HG03439 (cell line): ENCODE results near the gene ALDOB.

Experiments
- ATAC-seq: cut with Tn5 transposase; IDR thresholded peaks from one replicate; pipeline ENCODE4 v1.9.1; 2021; ENCODE audit warnings: mild to moderate bottlenecking, moderate library complexity; ENCODE audit not compliant: unreplicated experiment

The ALDOB gene

GRCh38 chr9:101427957-101428655 is 7.5 kb downstream of the ALDOB start:
- ATAC-seq, result peak; percentile 68

DNA sequence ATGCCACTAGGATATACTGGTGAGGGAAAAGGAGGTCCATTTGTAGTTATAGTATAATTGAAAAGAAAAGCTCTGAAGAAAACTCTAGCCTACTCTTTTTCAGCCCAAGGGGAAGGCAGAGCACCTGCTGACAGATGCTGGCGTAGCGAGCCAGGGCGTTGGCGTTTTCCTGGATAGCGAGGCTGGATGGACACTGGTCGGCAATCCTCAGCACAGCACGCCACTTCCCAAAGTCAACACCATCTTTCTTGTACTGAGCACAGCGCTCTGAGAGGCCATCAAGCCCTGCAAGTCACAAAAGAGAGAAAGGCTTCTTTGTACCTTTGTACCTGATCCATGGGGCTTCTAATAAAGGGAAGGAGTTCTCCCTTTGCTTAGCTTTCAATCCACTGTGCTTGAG is 8.2 kb downstream of the ALDOB start:
- no peak for ATAC-seq

GRCh38 chr9:101421653-101422065 is 13.9 kb downstream of the ALDOB start:
- no peak for ATAC-seq

DNA sequence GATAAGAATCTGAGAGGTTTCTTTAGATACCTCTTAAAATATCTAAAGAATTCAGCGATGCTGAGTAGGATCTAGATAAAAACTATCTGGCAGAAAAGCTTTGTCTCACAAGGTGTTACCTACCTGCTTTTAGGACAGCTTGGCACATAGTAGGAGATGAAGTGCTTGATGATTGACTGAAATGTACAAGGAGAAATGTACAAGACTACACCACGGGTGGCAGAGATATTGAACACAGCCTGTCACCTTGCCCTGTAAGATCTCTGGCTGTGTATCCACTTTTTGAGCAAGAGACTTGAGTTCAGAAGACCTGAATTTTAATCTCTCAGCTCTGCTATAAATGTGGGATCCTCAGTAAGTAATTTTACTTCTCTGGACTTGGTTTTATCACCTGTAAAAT is 15.7 kb downstream of the ALDOB start:
- no peak for ATAC-seq

DNA sequence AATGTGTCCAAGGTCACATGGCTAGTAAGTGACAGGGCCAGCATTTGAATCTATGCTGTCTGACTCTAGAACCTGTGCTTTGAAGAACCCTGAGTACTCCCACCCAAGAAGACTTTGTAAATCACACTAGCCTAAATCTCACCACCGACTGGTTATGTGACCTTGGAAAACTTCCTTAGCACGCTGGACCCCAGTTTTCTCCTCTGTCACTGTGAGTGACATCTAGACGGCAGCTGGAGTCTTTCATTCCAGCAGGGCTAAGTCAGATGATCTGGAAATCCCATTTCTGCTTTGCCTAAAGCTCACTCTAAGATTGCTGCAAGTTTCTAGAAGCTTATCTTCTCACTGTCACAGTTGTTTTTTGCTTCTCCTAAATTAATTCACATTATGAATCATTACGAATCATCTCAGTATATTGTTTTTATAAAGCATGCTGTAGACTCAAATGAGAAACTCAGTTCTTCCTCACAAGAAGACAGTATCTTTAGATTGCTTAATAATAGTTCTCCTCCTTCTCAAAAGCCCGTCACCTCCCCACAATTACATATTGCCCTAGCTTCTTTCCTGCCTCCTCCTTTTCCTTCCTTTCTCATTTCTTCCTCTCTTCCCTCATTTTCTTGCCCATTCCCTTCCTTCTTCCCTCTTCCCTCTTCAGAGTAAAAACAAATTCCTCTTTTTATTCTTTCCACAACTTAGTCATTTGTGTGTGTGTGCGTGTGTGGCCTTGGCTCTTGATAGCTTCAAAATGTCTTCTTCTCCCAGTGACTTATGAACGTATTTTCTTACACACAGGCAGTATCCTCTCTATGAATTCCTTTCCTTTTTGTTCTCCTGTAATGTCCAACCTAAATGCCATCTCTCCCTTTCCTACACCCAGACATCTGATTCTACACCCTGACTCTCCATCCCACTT is 16.8 kb downstream of the ALDOB start:
- no peak for ATAC-seq

GRCh38 chr9:101417977-101418376 is 17.6 kb downstream of the ALDOB start:
- no peak for ATAC-seq

GRCh38 chr9:101417389-101417788 is 18.2 kb downstream of the ALDOB start:
- ATAC-seq, result no peak

GRCh38 chr9:101415578-101415977 is 20.0 kb downstream of the ALDOB start:
- ATAC-seq, result no peak

- no peak for ATAC-seq
These were observed 20.7 kb downstream of the ALDOB start for GRCh38 chr9:101414839-101415238.

- ATAC-seq, result no peak
These were observed 26.5 kb downstream of the ALDOB start for GRCh38 chr9:101409079-101409477.

- ATAC-seq, result no peak
These were observed 27.0 kb downstream of the ALDOB start for GRCh38 chr9:101408374-101409078.

DNA sequence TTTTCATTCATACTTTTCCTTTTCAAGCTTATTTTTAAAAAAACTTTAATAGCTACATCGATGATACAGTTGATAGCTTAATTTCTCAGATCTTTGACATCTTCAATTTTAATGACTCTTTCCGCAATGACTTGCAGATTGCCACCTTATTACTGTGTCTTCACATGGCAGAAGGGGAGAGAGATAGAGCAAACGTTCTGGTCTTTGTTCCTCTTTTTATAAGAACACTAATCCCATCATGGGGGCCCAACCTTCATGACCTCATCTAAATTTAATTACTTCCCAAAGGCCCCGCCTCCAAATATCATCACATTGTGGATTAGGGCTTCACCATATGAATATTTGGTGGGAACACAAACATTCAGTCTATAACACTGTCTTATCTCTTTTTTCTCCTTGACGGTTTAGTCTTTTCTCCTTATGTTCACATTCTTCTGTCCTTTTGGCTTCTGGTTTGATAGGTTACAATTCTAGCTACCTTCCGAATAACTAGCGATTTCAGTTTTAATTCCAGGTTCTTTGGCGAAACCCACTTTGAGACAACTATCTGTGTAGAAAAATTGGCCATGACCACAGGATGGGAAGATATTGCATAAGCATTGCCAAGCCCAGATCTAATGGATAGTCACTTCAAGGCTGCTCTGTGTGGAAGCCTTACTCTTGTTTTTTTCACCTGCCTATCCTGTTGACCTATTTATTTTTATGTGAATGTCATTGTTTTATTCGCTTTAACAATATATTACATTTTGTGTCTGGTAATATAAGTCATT is 31.9 kb downstream of the ALDOB start:
- no peak for ATAC-seq

DNA sequence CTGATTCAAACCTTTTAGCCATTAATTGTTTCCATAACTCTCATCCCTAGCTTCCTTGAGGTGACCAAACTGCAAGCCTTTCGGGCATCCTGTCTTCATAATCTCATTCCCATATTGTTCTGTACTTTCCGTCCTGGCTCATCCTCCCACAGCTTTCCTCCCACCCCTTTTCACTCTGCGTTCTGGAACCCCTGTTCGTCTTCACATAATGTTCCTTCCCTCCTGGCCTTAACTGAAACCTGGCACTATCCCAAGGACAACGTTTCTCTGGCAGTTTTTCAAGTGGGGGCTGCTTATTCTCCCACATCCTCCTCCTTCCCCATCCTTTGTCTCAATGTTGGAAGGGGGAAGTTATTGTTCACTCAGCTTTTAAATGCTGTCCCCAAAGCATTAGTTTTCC is 35.5 kb downstream of the ALDOB start:
- no peak for ATAC-seq

GRCh38 chr9:101399643-101399970 is 36.0 kb downstream of the ALDOB start:
- no peak for ATAC-seq

DNA sequence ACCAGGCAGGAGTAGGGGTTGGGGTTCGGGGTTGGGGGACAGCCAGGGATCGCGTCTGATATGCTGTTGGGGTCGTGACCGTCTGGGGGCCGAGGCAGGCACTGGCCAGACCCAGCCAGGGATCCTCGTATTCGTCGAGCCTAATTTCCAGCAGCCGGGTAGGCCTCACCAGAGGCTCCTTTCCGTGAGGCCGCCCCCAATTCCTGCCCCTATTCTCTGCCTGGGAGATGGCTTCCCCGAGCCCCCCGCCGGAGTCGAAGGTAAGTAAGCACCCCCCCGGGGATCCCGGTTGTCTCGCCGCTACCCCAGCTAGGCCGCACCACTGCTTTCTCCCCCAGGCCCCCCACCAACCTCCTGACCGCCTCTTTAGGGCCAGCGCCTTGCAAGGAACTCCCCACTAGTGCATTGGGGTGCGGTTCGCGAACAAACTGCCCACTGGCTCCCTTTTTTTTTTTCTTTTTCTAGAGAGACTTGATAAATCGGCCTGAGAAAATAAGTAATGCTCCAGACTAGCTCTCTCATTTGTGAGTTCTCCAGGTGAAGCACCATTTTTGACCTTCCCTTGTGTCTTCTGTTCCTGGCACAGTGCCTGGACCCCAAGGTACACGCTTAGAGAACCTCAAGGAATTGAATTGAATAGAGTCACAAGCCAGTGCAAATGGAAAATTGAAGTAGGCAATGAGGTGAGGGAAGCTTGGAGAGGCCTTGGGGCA is 36.5 kb downstream of the ALDOB start:
- no peak for ATAC-seq

DNA sequence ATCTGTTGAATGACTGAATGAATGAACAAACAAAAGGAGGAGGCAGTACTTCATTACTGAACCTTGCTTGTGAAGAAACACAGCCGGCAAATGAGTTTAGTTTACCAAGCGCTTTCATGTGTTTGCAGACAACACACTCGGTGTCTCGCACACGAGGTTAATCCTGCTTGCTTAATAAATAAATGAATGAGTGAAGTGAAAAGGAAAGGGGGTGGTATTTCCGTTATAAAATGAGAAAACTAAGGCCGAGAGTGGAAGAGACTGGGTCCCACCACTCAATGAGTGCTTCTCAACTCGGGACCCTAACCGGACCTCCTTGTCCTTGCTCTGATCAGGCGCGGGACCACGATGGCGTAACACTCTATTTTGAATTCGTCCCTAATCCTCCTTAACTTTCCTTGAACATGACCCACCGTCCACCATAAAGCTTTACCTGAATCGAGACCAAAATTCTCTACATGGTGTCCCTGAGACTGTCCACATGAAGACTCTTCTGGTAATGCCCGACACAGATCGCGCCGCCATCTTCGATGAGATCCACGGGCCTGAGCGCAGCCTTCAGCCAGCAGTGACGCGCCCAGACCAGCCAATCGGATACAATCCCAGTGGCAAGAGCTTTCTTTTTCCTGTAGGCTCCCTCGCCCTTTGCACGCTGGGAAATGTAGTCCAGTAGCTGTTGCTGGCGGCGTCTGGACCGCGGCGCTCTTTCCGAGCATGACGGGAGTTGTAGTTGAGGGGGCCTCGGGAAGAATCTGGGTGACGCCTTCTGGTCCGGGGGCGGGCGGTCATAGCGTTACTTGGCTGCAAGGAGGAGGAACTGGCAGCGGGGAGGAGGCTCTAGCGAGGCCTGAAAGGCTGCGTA is 37.3 kb downstream of the ALDOB start, which contains the start of the genes MRPL50 and ZNF189:
TSS of gene MRPL50 (minus strand) at position 551 of the 862 bp plus-strand sequence. CDS start at position 525, 26 bp downstream.
TSS of gene ZNF189 (plus strand) at position 784 of the 862 bp plus-strand sequence. CDS start 306 bp downstream, outside the sequence.
- peak; percentile 100 for ATAC-seq

- no peak for ATAC-seq
These were observed 37.9 kb downstream of the ALDOB start for GRCh38 chr9:101397746-101398067.

- no peak for ATAC-seq
These were observed 40.9 kb downstream of the ALDOB start for GRCh38 chr9:101394687-101395086.

DNA sequence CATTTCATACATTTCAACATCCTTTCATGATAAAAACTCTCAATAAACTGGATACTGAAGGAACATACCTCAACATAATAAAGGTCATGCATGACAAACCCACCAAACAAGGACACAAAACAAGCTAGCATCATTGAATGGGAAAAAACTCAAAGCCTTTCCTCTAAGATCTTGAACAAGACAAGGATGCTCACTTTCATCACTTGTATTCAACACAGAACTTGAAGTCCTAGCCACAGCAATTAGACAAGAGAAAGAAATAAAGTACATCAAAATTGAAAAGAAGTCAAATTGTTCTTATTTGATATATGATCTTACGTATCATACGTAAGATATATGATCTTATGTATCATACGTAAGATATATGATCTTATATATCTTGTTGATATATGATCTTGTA is 42.4 kb downstream of the ALDOB start:
- ATAC-seq, result no peak
